HepG2 (cell line): Measurements from ENCODE around the gene SGCE.

Source experiments
- CHD4 ChIP-seq: fragments of 200-600 bp; sonication (generic); IDR thresholded peaks from 2 replicates; pipeline ENCODE4 v1.7.0; 2017; ENCODE audit warnings: mild to moderate bottlenecking, low read length, borderline replicate concordance
- IRF1 ChIP-seq: sonication (generic); formaldehyde crosslinking; IDR thresholded peaks from 2 replicates; pipeline ENCODE4 v1.4.0; 2020; ENCODE audit warnings: low read depth, mild to moderate bottlenecking, missing genetic modification reagents
- RAD21 ChIP-seq: fragments of 450-650 bp; formaldehyde crosslinking; IDR thresholded peaks from 2 replicates; pipeline ENCODE4 v1.5.0; 2020; ENCODE audit warnings: mild to moderate bottlenecking
- RNF2 ChIP-seq: fragments of 450-650 bp; conservative IDR thresholded peaks from 2 replicates; pipeline ENCODE4 v1.6.1; 2016; ENCODE audit warnings: low read depth
- TBX2 ChIP-seq: sonication (generic); formaldehyde crosslinking; IDR thresholded peaks from 2 replicates; pipeline ENCODE4 v1.5.0; 2020; ENCODE audit warnings: missing genetic modification reagents, mild to moderate bottlenecking, borderline replicate concordance
- ZBTB37 ChIP-seq: sonication (generic); formaldehyde crosslinking; IDR thresholded peaks from 2 replicates; pipeline ENCODE4 v1.4.0; 2020; ENCODE audit warnings: mild to moderate bottlenecking, missing genetic modification reagents
- ZNF280D ChIP-seq: sonication (generic); formaldehyde crosslinking; IDR thresholded peaks from 2 replicates; pipeline ENCODE4 v1.5.1; 2020; ENCODE audit warnings: mild to moderate bottlenecking, missing genetic modification reagents
- ZNF772 ChIP-seq: sonication (generic); formaldehyde crosslinking; IDR thresholded peaks from 2 replicates; pipeline ENCODE4 v1.5.0; 2020; ENCODE audit warnings: mild to moderate bottlenecking, missing genetic modification reagents
- TF ChIP-seq, protein P1 (sequence below): sonication (generic); formaldehyde crosslinking; IDR thresholded peaks from 2 replicates; pipeline ENCODE4 v1.5.0; 2020; ENCODE audit warnings: mild to moderate bottlenecking, missing genetic modification reagents, moderate library complexity

- TF ChIP-seq CHD4 (no peak), ZBTB37 (CRISPR knock-in tag) (no peak), ZNF772 (CRISPR knock-in tag) (no peak), IRF1 (no peak), RAD21 (CRISPR knock-in tag) (no peak), RNF2 (no peak), ZNF280D (CRISPR knock-in tag) (no peak), TBX2 (CRISPR knock-in tag) (no peak)
- TF ChIP-seq, protein P1, sequence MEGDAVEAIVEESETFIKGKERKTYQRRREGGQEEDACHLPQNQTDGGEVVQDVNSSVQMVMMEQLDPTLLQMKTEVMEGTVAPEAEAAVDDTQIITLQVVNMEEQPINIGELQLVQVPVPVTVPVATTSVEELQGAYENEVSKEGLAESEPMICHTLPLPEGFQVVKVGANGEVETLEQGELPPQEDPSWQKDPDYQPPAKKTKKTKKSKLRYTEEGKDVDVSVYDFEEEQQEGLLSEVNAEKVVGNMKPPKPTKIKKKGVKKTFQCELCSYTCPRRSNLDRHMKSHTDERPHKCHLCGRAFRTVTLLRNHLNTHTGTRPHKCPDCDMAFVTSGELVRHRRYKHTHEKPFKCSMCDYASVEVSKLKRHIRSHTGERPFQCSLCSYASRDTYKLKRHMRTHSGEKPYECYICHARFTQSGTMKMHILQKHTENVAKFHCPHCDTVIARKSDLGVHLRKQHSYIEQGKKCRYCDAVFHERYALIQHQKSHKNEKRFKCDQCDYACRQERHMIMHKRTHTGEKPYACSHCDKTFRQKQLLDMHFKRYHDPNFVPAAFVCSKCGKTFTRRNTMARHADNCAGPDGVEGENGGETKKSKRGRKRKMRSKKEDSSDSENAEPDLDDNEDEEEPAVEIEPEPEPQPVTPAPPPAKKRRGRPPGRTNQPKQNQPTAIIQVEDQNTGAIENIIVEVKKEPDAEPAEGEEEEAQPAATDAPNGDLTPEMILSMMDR = no peak
Measured at GRCh38 chr7:94635687-94636086, 20.2 kb downstream of the SGCE start.
